ENCODE measurements around the gene MRPS35. TPM values are rescaled to one million over a fixed set of nuclear protein-coding genes. Genes with fewer than 3 reads are reported as not detected.

MRPS35 gene
- total RNA-seq, 4 donors from 2014 or later: 30.7 to 78.8 (median 63.8) TPM

DNA sequence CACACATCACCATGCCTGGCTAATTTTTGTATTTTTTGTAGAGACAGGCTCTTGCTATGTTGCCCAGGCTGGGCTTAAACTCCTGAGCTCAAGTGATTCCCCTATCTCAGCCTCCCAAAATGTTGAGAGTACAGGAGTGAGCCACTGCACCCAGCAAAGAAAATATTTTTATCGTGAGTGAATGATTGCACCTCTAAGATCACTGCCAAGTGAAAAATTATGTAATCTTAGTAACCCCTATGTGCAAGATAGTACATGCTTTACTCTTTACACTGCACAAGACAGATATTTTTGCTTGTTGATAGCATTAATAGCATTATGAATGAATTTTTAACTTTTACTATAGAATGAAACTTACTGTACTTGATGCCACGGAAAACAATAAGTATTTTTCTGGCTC lies 3.4 kb upstream of the MRPS35 start:
- DNase-seq: no peak
- WGBS, 2 donors (ENCODE audit: low coverage in 1 of 2): 91 to 92% methylated on average over 2 of the region's 2 CpGs
- intact Hi-C loops (cut with DNase I; ENCODE audit: low total_unique reads): no loop called here
- Histone ChIP-seq H3K4me3 (no peak overlapping the region), H3K27ac (no peak overlapping the region), H3K27me3 (no peaks in the 10 kb centered on the region), H3K4me1 (peaks cover 9 to 15% (median 13%) of the 10 kb centered on the region in 4 donors), H3K36me3 (no peaks in the 10 kb centered on the region), H3K9me3 (no peaks in the 10 kb centered on the region)
- in situ Hi-C loops (cut with MboI; ENCODE audit: low pct_ligation_motif_present in 1 of 4, low pct_unique_long_range_greater_than_20kb in 1 of 4, low sequenced_read_pairs in 3 of 4): no loop called here
- TF ChIP-seq POLR2A (IDR thresholded peaks at IDR 0.05): no peak
- TF ChIP-seq CTCF (IDR thresholded peaks at IDR 0.05): no peak
- no peak for TF ChIP-seq EP300 (IDR thresholded peaks at IDR 0.05; ENCODE audit: low read depth)
- TF ChIP-seq POLR2AphosphoS5 (IDR thresholded peaks at IDR 0.05): no peak

GRCh38 chr12:27709212-27709931 lies 1.3 kb upstream of the MRPS35 start:
- DNase-seq: no peak
- TF ChIP-seq POLR2AphosphoS5 (IDR thresholded peaks at IDR 0.05): no peak
- TF ChIP-seq POLR2A (IDR thresholded peaks at IDR 0.05): no peak
- no peak for TF ChIP-seq EP300 (IDR thresholded peaks at IDR 0.05; ENCODE audit: low read depth)
- no peak for TF ChIP-seq CTCF (IDR thresholded peaks at IDR 0.05)
- Histone ChIP-seq H3K36me3 (no peaks in the 10 kb centered on the region), H3K27ac (peak overlapping the region; percentile 84 to 95 (median 90)), H3K4me3 (peak overlapping the region; percentile 23 to 99 (median 88)), H3K27me3 (no peaks in the 10 kb centered on the region), H3K4me1 (peaks cover 13 to 27% (median 17%) of the 10 kb centered on the region in 4 donors), H3K9me3 (no peaks in the 10 kb centered on the region)
- intact Hi-C loops (cut with DNase I; ENCODE audit: low total_unique reads) (no loop called here), in situ Hi-C loops (cut with MboI; ENCODE audit: low pct_ligation_motif_present in 1 of 4, low pct_unique_long_range_greater_than_20kb in 1 of 4, low sequenced_read_pairs in 3 of 4) (no loop called here)
- 71 to 94% methylated on average over 3 to 12 of the region's 12 CpGs for WGBS, 2 donors (ENCODE audit: low coverage in 1 of 2)

GRCh38 chr12:27709932-27710591 lies 570 bp upstream of the MRPS35 start:
- DNase-seq: peak; percentile 35
- Histone ChIP-seq H3K27ac (peak overlapping the region; percentile 84 to 95 (median 90)), H3K4me1 (peaks cover 13 to 27% (median 17%) of the 10 kb centered on the region in 4 donors), H3K4me3 (peak overlapping the region; percentile 23 to 99 (median 88)), H3K36me3 (no peaks in the 10 kb centered on the region), H3K9me3 (no peaks in the 10 kb centered on the region), H3K27me3 (no peaks in the 10 kb centered on the region)
- TF ChIP-seq EP300 (IDR thresholded peaks at IDR 0.05; ENCODE audit: low read depth) (no peak), POLR2A (IDR thresholded peaks at IDR 0.05) (no peak), CTCF (IDR thresholded peaks at IDR 0.05) (no peak), POLR2AphosphoS5 (IDR thresholded peaks at IDR 0.05) (no peak)
- WGBS, 2 donors (ENCODE audit: low coverage in 1 of 2): 15 to 17% methylated on average over 21 to 24 of the region's 24 CpGs
- in situ Hi-C loops (cut with MboI; ENCODE audit: low pct_ligation_motif_present in 1 of 4, low pct_unique_long_range_greater_than_20kb in 1 of 4, low sequenced_read_pairs in 3 of 4) (no loop called here), intact Hi-C loops (cut with DNase I; ENCODE audit: low total_unique reads) (no loop called here)

GRCh38 chr12:27711317-27711682 lies 668 bp downstream of the MRPS35 start:
- no peak for DNase-seq
- TF ChIP-seq CTCF (IDR thresholded peaks at IDR 0.05) (no peak), POLR2A (IDR thresholded peaks at IDR 0.05) (no peak), POLR2AphosphoS5 (IDR thresholded peaks at IDR 0.05) (no peak), EP300 (IDR thresholded peaks at IDR 0.05; ENCODE audit: low read depth) (no peak)
- 1% methylated on average over 11 of the region's 11 CpGs; no CpG with 5 or more reads in 1 of the 2 donors for WGBS, 2 donors (ENCODE audit: low coverage in 1 of 2)
- Histone ChIP-seq H3K36me3 (peaks cover 0 to 6% (median 2%) of the 10 kb centered on the region in 4 donors), H3K9me3 (no peaks in the 10 kb centered on the region), H3K27ac (peak overlapping the region; percentile 84 to 95 (median 90)), H3K4me3 (peak overlapping the region; percentile 82 to 99 (median 92)), H3K27me3 (no peaks in the 10 kb centered on the region), H3K4me1 (peaks cover 13 to 27% (median 19%) of the 10 kb centered on the region in 4 donors)
- intact Hi-C loops (cut with DNase I; ENCODE audit: low total_unique reads) (no loop called here), in situ Hi-C loops (cut with MboI; ENCODE audit: low pct_ligation_motif_present in 1 of 4, low pct_unique_long_range_greater_than_20kb in 1 of 4, low sequenced_read_pairs in 3 of 4) (no loop called here)

All from transverse colon (tissue), 4 donors.